GM21360 (cell line): ENCODE results near the gene KLHL9.

Source experiments
- ATAC-seq: cut with Tn5 transposase; IDR thresholded peaks from one replicate; pipeline ENCODE4 v1.9.1; 2021; ENCODE audit warnings: mild to moderate bottlenecking, moderate library complexity; ENCODE audit not compliant: unreplicated experiment

Gene KLHL9

DNA sequence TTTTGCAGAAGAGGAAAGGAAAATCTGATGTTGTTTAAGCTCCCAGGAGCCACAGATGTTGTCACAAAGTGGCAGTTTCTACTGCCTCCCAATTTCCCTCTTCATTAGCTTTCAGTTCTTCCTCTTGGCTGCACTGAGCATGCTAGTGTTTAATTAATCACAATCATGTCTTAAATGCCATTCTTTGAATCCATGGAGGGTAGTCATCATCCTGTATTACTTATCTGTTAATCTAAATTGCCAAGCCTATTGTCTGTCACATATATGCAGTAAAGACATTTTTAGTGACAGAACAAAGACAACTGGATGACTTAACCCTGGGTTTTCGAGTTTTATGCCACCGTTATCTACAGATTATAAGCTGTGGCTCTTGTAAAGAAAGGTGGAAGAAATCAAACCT is 14.7 kb downstream of the KLHL9 start:
- no peak for ATAC-seq

DNA sequence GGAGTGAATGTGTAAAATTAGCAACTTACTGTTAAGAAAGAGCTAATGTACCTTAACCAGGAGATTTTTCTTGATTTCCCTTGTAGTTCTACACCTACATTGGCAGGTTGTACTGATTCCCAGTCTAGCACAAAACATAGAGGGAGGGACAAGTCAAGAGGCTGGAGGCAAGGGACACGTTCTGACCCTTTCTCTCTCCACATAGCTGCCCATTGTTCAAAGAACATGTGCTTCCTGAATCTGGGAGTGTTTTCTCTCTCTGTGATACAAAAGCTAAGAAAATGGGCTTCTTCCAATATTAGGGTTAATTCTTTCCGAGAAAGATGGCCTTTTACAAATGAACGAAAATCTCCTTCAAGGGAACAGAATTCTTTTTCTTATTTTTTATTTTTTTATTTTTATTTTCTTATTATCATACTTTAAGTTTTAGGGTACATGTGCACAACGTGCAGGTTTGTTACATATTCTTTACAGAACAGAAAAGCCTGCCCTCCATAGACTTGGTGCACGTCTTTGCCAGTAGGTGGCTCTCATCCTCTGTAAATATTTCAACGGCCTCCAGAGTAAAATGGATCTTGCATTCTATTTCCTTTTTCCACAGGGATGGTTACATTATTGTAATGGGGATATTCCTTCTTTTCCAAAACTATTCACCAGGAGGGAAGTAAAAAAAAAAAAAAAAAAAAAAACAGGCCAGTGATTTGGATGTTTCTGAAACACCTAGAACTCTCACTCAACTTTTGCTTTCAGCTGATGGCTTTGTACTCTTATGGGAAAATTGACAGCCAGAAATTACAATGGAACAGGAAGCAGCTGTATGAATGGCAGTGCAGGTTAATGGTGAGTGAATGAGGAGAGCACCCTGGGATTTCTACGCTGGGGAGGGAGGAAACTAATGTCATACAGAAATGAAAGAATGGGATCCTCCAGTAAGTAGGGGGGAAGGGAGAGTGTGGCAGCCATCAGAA is 17.0 kb downstream of the KLHL9 start:
- ATAC-seq, result peak; percentile 69

DNA sequence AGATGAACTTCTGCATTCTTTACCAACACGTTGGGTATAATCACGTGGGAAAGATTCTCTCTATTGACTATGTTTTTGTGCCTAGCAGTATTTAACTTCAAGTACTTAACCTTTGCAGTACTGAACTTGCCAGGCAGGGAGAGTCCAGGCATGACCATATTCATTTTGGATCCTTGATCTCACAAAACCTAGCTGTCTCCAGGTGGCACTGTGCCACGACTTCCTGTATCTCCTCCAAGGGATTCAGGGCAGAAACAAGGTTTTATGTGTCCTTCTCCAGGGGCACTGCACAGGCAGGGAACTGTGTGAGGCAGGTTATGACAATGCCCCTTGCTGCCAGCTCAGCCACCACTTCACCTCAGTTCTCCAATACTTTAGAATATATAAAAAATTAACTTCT is 18.3 kb downstream of the KLHL9 start:
- no peak for ATAC-seq

DNA sequence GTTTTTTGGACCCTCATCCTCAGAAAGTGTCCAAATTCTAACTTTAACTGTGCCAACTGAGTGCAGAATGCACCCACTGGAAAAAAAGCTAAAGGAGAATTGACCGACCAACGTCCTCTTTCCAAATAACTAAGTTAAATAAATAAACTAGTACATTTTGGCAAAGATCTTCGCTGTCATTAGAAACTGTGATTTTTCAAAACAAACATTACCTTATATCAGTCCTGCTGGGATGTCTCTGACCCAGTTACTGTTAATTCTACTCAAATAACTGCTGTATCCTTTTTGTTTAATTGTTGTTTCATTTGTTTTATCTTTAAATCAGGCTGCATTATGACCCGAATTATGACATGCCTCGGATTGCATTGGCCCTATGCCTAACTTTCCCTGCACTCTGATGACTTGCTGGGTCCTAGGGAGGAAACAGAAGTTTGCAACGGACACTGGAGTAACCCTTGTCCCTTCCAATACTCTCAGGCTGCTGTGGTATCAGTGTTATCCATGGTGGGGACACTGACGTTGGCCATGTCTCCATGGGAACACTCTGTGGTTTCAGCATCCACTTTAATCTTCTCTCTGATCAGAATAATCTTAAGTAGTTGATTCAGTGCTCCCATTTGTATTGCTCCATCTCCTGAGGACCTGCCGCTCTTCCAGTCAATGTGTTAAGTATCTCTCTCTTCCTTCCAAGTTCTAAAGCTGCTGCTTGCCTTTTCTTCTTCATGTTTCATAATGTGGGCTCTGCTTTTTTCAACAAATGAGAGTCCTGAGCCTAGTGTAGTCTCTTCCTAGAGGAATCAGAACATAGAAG is 19.0 kb downstream of the KLHL9 start:
- ATAC-seq, result no peak

DNA sequence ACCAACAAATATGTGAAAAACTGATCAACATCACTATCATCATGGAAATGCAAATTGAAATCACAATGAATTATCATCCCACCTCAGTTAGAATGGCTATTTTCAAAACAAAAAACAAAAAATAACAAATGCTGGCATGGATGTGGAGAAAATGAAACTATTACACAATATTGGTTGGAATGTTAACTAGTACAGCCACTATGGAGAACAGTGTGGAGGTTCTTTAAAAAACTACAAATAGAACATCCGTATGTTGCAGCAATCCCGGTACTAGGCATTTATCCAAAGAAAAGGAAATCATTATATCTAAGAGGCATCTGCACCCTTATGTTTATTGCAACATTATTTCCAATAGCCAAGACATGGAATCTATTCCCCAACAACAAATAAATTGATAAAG is 21.1 kb downstream of the KLHL9 start:
- no peak for ATAC-seq

DNA sequence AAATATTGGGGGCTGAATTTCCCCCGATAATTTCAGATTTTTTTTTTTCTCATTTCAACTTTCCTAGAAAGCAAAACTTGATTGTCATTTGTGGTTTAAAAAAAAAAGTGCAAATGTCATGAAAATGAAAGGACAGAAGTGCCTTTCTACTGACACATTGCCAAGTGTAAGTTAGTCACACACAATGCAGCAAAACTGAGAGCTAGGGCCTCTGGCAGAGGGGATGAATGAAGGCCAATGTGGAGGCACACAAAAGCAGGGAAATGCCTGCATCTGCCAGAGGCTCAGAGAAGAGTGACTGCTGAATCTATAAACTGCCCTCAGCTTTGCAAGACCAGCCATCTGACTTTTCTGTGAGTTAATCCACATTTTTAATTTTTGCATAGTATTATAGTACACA is 23.3 kb downstream of the KLHL9 start:
- ATAC-seq, result no peak

DNA sequence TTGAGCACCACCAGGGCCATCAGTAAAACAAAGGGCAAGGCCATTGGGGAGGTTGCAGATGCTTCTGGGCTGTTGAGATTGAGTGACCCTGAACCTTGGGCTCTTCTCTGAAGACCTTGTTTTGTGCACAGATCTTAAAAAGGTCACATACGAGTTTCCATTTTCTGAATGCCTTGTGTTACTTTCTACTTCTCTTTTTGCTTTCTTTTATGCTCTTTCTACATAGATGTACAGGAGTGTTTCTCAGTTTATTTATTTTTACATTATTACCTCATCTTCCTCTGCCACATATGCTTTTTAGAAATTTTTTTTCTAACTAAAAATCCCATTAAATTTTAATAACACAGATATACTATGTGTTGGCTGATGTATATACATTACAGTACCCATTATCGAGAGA is 30.0 kb downstream of the KLHL9 start, which contains the start of gene IFNA5:
Gene IFNA5 (minus strand): TSS at position 101 of the 400 bp plus-strand sequence. CDS start 57 bp downstream, at position 44.
- no peak for ATAC-seq

DNA sequence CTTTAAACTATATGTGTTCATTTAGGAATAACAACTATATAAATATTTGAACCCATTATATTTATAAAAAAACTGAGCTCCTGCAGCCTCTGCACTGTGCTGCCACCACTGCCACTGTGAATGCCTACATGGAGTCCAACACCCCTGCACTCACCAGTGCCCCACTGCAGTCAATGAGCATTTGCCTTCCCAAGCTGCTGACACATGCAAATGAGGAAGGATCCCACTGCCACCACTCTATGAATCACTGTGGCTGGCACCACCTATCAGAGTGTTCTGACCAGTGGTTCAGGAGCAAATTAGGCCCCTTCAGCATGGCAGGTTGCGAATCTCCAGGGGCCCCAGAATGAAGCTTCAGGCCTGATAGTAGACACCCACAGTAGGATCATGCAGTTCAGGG is 39.2 kb downstream of the KLHL9 start:
- ATAC-seq, result no peak

DNA sequence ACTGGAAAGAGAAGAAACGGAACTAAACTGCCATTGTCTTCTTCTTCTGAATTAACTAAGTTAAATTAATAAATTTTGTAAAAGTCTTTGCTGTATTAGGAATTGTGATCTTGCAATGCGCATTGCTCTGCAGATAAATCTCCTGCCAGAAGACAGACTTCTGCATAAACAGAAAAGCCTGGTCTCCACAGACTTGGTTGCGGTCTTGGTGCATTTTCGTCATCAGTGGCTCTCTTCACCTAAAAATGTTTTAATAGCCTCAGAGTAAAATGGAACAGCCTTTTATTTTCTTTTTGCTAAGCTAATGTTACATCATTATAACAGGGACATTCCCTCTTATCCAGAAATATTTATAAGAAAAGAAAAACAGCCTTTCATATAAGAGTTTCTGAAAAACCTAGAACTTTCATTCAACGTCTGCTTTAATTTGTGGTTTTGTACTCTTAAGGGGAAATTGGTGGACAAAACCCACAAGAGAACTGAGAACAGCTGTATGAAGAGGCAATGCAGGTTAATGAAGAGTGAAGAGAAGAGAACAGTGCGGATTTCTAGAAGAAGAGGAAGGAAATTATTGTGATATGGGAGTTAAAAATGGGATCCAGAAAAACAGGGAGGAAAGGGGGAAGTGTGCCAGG is 40.2 kb downstream of the KLHL9 start:
- ATAC-seq, result no peak

DNA sequence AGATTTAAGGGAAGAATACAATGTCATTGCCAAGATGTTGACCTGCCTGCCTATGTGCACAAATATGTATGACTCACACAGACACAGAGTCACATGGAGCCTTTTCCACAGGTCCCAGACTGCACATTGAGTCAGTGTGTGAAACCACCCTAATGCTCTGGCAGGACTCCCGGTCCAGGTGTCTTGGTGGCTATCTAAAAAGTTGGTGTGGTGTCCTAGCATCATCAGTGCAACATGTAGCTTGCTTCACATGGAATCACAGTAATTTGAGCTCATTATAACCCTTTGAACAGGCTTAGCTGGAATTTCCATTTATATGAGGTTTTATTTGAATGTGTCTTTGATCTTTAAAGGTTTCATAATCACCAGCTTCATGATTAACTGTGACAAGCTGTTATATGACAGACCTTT is 40.8 kb downstream of the KLHL9 start:
- ATAC-seq, result peak; percentile 62

DNA sequence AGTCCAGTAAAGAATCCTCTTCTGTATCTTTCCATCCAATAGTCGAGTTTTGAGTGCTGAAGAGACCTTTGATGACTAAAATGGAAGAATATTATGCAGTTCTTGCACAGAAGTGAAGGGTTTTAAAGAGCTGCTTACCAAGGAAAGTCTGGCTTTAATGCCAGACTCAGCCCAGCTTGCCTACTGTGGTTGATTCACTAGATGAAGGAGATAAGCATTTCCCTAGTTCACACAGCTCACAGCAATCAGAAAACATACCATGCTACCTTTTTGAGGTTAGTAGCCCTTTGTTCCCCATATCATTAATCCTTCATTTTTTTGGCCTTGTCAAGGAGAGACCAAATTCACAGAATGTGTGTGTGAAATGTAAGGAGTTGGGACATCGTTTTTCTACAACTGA is 45.4 kb downstream of the KLHL9 start:
- no peak for ATAC-seq

DNA sequence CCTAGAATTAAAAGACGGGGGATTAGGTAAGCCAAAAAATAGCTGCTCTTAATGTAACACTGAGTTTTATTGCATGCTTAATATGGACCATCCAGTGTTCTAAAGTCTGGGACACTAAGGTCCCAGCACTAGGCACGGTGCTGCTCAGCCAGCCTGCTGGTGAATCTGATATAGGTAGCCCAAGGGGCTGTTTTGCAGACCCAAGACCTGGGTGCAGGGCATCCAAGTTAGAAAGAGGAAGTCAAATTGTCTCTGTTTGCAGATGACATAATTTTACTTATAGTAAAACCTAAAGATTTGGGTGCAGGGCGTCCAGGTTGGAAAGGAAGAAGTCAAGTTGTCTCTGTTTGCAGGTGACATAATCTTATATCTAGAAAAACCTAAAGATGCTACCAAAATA is 47.9 kb downstream of the KLHL9 start:
- ATAC-seq, result no peak

DNA sequence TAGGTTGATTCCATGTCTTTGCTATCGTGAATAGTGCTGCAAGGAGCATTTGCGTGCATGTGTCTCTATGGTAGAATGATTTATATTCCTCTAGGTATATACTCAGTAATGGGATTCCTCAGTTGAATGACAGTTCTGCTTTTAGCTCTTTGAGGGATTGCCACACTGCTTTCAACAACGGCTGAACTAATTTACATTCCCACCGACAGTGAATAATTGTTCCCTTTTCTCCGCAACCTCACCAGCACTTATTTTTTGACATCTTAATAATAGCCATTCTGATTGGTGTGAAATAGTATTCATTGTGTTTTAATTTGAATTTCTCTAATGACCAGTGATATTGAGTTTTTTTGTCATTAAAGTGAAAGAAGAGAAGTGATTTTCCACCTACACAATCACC is 48.5 kb downstream of the KLHL9 start:
- no peak for ATAC-seq

DNA sequence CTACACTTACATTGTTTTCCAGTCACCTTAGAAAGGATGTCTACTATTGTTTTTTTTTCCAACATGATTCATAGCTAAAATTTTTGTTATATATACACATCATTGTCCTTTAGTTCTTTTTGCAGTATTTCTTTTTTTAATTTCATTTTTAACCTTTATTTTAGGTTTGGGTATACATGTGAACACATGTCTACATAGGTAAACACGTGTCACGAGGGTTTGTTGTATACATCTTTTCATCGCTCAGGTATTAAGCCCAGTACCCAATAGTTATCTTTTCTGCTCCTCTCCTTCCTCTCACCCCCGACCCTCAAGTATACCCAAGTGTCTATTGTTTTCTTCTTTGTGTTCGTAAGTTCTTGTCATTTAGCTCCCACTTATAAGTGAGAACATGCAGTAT is 49.1 kb downstream of the KLHL9 start:
- no peak for ATAC-seq

DNA sequence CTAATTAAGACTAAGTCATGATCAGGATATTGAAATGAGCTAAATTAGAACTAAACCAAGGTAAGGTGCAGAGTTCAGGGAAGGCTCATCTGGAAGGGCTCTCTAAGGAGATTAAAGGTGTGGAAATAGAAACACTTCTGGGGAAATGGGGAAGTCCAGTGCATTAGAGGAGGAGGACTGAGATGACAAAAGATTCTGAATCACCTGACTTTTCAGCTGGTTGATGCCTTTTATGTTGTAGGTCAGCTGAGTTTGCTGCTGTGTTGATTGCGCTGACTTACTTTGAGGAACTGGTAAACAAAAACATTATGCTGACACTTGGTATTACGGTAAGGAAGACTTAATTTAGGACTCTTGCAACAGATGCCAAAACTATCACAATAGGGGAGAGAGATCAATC is 53.9 kb downstream of the KLHL9 start:
- no peak for ATAC-seq
